ENCODE results near the gene MYOF.
A peak's percentile ranks its signal among the peaks of the same experiment; 100 is the strongest.
"Not testable (repeated sequence)": the region's sequence is repeated elsewhere in the genome, so short reads cannot be mapped to it uniquely, and the experiment has no call there.

Gene MYOF

GRCh38 chr10:93363891-93364648 is 118.1 kb downstream of the MYOF start:
- DNase-seq (ENCODE audit: low read depth, low spot score) = no peak
- H3K27ac ChIP-seq = peak overlapping the region; percentile 30

GRCh38 chr10:93358398-93358797 is 123.7 kb downstream of the MYOF start:
- H3K27ac ChIP-seq; DNase-seq (ENCODE audit: low read depth, low spot score): not testable (repeated sequence)

- no peak for DNase-seq (ENCODE audit: low read depth, low spot score)
- H3K27ac ChIP-seq = no peak overlapping the region
These were observed 124.5 kb downstream of the MYOF start for GRCh38 chr10:93357680-93358079.

GRCh38 chr10:93356516-93356915 is 125.6 kb downstream of the MYOF start:
- DNase-seq (ENCODE audit: low read depth, low spot score) = no peak
- H3K27ac ChIP-seq = no peak overlapping the region

GRCh38 chr10:93352638-93353383 is 129.3 kb downstream of the MYOF start:
- H3K27ac ChIP-seq = no peak overlapping the region
- DNase-seq (ENCODE audit: low read depth, low spot score) = no peak

- DNase-seq (ENCODE audit: low read depth, low spot score) = no peak
- no peak overlapping the region for H3K27ac ChIP-seq
These were observed 135.4 kb downstream of the MYOF start for GRCh38 chr10:93346694-93347093.

- no peak for DNase-seq (ENCODE audit: low read depth, low spot score)
- no peak overlapping the region for H3K27ac ChIP-seq
These were observed 136.0 kb downstream of the MYOF start for GRCh38 chr10:93346108-93346507.

- no peak overlapping the region for H3K27ac ChIP-seq
- DNase-seq (ENCODE audit: low read depth, low spot score) = no peak
These were observed 137.4 kb downstream of the MYOF start for GRCh38 chr10:93344691-93345090.

- no peak overlapping the region for H3K27ac ChIP-seq
- no peak for DNase-seq (ENCODE audit: low read depth, low spot score)
These were observed 139.2 kb downstream of the MYOF start for GRCh38 chr10:93342921-93343320.

- H3K27ac ChIP-seq = no peak overlapping the region
- DNase-seq (ENCODE audit: low read depth, low spot score) = no peak
These were observed 139.8 kb downstream of the MYOF start for GRCh38 chr10:93342366-93342765.

- H3K27ac ChIP-seq = peak overlapping the region; percentile 81
- no peak for DNase-seq (ENCODE audit: low read depth, low spot score)
These were observed 144.8 kb downstream of the MYOF start for GRCh38 chr10:93337309-93337721.

GRCh38 chr10:93336678-93337077 is 145.5 kb downstream of the MYOF start:
- peak overlapping the region; percentile 81 for H3K27ac ChIP-seq
- no peak for DNase-seq (ENCODE audit: low read depth, low spot score)

GRCh38 chr10:93336110-93336509 is 146.0 kb downstream of the MYOF start:
- peak overlapping the region; percentile 81 for H3K27ac ChIP-seq
- DNase-seq (ENCODE audit: low read depth, low spot score) = no peak

- peak; percentile 88 for DNase-seq (ENCODE audit: low read depth, low spot score)
- peak overlapping the region; percentile 81 for H3K27ac ChIP-seq
These were observed 147.2 kb downstream of the MYOF start for GRCh38 chr10:93334901-93335327.

GRCh38 chr10:93334181-93334580 is 148.0 kb downstream of the MYOF start:
- no peak for DNase-seq (ENCODE audit: low read depth, low spot score)
- peak overlapping the region; percentile 81 for H3K27ac ChIP-seq

- DNase-seq (ENCODE audit: low read depth, low spot score) = peak; percentile 37
- H3K27ac ChIP-seq = peak overlapping the region; percentile 81
These were observed 148.7 kb downstream of the MYOF start for GRCh38 chr10:93333278-93333978.

- no peak overlapping the region for H3K27ac ChIP-seq
- no peak for DNase-seq (ENCODE audit: low read depth, low spot score)
These were observed 151.3 kb downstream of the MYOF start for GRCh38 chr10:93330824-93331223.

GRCh38 chr10:93319896-93320295 is 162.2 kb downstream of the MYOF start:
- H3K27ac ChIP-seq = no peak overlapping the region
- no peak for DNase-seq (ENCODE audit: low read depth, low spot score)

GRCh38 chr10:93319096-93319495 is 163.0 kb downstream of the MYOF start:
- no peak overlapping the region for H3K27ac ChIP-seq
- DNase-seq (ENCODE audit: low read depth, low spot score) = no peak

GRCh38 chr10:93315246-93315645 is 166.9 kb downstream of the MYOF start:
- H3K27ac ChIP-seq = no peak overlapping the region
- no peak for DNase-seq (ENCODE audit: low read depth, low spot score)

GRCh38 chr10:93314656-93315055 is 167.5 kb downstream of the MYOF start:
- not testable (repeated sequence) for H3K27ac ChIP-seq; DNase-seq (ENCODE audit: low read depth, low spot score)
